T-helper 1 cell treated with Interleukin-12 subunit alpha and Interleukin-12 subunit beta and Interleukin-4 antibody, amounts not matched to agents 30 ng/mL and 1 ng/mL, for 36 hours (primary cell): ENCODE measurements around the gene PLD4. TPM values are rescaled to one million over a fixed set of nuclear protein-coding genes. Genes with fewer than 3 reads are reported as not detected.
"Not testable (repeated sequence)": the region's sequence is repeated elsewhere in the genome, so short reads cannot be mapped to it uniquely, and the experiment has no call there.

ENCODE experiments used
- intact Hi-C: fragments of 100-400 bp; cut with micrococcal nuclease; formaldehyde crosslinking; loops from one replicate; pipeline ENCODE4 v1.15.1; 2024
- total RNA-seq: library from RNA; stranded (reverse); gene quantifications from 2 replicates; pipeline ENCODE4 v1.2.3, GENCODE V29; 2022

PLD4 gene, protein sequence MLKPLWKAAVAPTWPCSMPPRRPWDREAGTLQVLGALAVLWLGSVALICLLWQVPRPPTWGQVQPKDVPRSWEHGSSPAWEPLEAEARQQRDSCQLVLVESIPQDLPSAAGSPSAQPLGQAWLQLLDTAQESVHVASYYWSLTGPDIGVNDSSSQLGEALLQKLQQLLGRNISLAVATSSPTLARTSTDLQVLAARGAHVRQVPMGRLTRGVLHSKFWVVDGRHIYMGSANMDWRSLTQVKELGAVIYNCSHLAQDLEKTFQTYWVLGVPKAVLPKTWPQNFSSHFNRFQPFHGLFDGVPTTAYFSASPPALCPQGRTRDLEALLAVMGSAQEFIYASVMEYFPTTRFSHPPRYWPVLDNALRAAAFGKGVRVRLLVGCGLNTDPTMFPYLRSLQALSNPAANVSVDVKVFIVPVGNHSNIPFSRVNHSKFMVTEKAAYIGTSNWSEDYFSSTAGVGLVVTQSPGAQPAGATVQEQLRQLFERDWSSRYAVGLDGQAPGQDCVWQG
- 0.10 and 0.20 TPM in 2 replicates for total RNA-seq

DNA sequence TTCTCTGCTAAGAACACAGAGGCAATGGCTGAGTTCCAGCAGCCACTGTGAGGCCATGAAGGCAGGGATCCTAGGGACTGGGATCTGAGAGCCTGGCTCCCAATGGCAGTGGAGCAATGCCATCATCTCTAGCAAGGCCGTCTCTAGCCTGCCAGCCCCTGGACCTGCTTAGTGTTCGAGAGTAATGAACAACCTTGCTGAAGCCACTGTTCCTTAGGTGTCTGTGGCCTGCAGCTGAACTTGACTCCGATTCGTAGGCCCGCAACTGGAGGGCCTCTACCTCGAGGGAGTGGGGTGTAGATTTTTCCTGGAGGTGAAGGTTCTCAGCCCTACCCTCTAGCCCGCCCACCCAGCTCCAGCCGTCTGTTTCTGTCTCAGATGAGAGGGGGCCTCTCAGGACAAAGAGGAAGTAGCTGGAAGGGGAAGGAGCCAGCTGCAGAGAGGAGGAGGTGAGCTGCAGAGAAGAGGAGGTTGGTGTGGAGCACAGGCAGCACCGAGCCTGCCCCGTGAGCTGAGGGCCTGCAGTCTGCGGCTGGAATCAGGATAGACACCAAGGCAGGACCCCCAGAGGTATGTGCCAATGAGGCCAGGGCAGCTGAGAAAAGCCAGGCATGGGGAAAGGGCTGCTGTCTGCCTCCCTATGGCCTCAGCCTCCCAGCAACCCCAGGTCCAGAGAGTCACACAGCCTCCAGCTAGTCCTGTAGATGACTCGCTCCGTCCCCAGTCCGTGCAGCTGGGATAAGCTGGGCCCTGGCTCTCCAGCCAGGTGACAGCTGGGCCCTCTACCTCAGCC lies at the start of gene PLD4:
PLD4 (plus strand) TSS at position 459 of the 793 bp plus-strand sequence. CDS start 2,262 bp downstream, outside the sequence.
- intact Hi-C loops, result loop anchor here (2.0 kb wide), 1 partner anchor 66 kb away; no protein-coding TSS in a partner anchor

DNA sequence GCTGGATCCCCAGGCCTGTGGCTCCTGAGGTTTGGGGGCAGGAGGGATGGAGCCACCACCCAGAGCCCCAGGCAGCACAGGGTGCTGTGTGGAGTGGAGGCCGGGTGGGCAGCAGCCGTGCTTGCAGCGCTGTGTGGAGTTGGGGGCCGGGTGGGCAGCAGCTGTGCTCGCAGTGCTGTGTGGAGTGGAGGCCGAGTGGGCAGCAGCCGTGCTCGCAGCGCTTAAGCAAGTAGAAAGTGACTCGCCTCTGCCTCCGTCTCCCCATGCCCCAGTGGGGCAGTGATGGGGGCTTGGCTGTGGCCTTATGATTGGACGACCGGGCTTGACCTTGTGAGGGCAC lies 49.3 kb upstream of the PLD4 start:
- intact Hi-C loops, result no loop called here

DNA sequence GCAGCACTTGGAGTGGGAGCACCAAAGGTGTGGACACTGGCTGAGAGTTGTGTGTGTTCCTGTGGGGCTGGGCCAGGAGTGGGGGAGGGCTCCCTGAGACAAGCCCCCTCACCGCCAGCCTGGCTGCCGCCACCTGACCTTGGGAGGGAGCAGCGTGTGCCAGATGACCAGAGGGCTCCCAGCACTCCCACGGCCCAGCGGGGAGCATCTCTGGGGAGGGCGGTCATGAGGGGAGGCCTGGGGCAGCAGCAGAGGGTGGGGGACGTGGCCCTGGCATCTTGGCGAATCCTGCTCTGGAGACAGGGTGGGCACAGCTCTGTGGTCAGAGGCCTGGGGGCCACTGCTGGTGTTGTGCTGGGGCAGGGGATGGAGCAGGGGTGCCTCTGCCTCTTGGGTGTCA lies 48.9 kb upstream of the PLD4 start:
- intact Hi-C loops, result loop anchor here (1.0 to 2.0 kb wide), 8 partner anchors 11 to 615 kb away; partner anchors contain the start of genes CEP170B, INF2, TEDC1 and ZBTB42

DNA sequence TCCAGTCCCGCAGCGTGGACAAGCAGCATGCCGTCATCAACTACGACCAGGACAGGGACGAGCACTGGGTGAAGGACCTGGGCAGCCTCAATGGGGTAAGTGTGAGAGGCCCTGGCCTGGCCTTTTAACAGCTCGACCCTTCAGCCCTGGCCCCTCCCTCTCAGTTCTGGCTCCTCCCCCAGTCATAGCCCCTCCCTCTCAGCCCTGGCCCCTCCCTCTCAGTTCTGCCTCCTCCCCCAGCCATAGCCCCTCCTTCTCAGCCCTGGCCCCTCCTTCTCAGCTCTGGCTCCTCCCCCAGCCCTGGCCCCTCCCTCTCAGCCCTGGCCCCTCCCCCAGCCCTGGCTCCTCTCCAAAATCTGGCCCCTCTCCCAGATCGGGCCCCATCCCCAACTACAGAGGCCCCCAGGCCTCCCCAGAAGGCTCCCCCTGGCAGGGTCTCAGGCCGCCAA lies 48.4 kb upstream of the PLD4 start:
- intact Hi-C loops, result loop anchor here (1.0 to 2.0 kb wide), 8 partner anchors 11 to 615 kb away; partner anchors contain the start of genes CEP170B, INF2, TEDC1 and ZBTB42

DNA sequence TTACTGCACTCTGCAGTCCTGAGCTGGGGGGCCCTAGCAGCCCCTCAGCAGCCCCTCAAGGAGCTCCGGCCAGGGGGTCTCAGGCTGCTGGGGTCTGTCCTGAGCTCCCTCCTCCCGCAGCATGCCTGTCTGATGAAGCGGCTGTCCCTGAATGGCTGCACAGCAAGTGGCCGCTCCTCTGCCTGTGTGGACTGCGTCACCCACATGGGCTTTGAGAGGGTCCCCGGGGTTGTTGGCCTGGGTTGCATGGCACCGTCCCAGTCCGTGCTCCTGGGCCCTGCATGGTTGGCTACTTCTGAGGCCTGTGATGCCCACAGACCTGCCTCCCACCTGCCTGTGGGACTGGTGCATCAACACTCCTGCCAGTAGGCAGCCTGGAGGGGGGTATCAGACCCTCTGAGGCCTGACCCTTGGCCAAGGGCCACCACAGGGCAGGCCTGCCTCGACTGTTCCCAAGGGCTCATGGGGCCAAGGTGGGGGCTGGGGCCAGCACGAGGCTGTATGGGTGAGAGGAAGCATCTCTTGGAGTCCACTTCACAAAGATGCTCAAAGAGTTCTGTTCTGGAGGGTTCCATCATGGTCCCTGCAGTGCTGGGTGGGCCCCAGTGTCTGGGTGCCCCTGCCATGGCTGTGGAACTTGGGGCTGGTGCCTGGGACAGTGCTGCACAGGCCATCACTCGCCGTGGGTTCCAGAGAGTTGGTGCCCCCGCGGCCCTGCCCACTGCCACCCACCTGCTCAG lies 47.4 kb upstream of the PLD4 start:
- intact Hi-C loops, result loop anchor here (2.0 kb wide), 2 partner anchors 76 to 614 kb away; partner anchors contain the start of genes TEDC1 and ZBTB42

DNA sequence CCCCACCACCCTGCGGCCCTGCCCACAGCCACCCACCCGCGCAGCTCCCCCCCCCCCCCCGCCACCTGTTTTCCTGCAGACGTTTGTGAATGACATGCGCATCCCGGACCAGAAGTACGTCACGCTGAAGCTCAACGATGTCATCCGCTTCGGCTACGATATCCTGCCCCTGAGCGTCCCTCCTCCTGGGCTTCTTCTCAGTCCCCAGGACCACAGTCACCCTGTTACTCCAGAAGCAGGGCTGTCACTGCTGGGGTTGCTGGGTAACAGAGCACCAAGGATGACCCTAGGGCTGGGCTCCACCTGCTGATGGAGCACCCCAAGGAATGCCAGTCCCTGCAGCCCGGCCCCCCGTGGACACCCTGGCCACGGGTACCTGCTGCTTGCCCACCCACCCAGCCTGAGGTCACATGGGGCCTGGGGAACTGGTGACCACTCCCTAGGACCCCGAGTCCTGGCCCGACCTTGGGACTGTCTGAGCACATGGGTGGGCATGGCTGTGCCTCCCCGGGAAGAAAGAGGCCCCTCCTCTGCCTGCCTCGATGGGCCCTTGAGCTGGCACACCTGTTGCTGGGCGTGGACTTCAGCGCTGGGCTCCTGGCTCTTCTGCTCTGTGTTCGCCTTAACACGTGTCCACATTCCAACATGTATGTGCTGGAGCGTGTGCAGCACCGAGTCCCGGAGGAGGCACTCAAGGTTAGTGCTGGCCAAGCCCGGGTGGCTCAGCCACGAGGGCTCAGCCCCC lies 46.7 kb upstream of the PLD4 start:
- intact Hi-C loops, result loop anchor here (2.0 kb wide), 2 partner anchors 77 to 613 kb away; partner anchors contain the start of genes TEDC1 and ZBTB42

DNA sequence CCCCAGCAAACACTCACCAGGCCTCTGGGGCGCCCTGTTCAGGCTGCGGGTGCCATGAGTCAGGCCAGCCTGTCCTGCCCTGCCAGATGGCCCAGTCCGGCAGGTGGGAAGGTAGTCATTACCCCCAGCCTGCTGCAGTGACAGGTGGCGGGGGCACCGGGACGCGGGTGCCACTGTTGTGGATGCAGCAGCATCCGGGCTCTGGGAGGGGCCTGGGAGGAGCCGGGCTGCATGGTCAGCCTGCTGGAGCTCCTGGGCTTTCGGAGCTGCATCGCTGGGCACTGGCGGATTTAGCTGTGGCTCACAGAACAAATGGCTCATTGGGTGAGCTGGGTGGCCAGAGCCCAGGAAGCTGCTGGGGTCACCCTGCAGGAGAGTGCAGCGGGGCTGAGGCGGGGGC lies 46.1 kb upstream of the PLD4 start:
- intact Hi-C loops, result no loop called here

DNA sequence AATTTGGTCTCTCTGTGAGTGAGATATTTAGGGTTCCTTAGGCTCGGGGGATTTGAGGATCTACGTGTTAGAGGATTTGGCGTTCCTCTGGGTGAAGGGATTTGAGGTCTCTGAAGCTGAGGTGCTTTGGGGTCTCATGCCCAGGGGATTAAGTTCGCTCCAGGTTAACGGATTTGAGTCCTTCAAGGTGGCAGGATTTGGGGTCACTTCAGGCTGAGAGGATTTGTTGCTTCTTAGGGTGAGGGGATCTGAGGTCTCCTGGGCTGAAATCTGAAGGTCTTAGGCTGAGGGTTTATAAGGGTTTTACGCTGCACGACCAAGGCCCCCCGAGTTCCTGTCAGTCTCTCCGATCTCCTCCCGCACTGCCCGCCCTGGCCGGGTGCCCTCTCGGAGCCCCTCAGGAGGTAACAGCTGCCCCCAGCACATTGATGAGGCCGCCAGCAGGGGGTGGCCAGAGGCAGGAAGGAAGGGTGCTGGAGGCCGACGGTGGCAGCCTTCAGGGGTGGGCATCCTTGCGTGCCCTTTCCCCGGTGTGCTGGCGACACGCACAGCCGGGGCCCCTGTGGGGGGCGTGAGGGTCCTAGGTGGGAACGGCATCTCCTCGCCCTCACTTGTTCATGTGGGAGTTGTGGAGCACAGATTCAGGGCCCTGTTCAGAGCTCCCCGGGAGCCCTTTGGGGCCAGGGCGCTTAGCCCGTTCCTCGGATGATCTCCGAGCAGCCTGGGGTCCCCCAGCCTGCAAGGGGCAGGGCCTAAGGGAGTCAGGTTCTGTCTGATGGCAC lies 45.3 kb upstream of the PLD4 start:
- intact Hi-C loops, result no loop called here

DNA sequence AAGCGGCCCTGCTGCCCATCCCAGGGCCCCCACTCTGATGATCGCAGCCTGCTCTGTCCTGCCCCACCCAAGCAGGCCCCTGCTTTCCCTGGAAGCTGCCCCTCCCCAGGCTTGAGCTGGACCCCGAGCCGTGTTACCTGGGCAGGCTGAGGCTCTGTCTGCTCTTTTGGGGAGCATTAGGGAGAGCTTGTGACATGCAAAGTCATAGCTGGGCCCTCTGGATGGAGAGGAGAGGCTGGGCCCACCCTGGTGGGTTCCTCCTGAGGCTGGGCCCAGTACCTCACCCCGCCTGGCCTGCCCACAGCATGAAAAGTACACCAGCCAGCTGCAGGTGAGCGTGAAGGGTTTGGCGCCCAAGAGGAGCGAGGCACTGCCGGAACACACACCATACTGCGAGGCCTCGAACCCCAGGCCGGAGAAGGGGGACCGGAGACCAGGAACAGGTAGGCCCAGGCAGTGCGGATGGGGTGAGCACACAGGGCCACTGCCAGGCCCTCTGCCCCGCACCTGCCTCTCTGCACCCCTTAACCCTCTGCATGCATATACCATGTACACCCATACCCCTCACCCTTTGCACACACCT lies 44.6 kb upstream of the PLD4 start:
- intact Hi-C loops, result no loop called here

DNA sequence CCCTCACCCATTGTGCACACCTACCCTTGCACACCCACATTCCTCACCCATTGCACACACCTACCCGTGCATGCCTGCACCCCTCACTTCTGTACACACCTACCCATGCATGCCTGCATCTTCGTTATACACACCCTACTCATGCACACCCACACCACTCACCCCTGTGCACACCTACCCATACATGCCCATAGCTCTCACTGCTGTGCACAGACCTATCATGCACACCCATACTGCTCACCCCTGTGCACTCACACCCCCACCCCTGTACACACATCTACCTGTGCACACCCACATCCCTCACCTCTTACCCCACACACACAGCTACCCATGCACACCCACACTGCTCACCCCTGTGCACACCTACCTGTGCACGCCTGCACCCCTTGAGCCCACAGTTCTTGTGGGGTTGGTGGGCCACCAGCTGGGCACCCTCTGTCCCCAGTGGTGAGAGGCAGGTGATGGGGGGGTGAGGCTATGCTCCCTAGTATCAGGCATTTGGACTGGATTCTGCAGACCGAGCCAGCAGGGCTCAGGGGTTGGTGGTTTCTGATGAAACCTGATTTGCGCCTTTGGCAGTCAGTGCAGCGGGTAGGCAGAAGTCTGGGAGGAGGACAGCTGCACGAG lies 44.0 kb upstream of the PLD4 start:
- intact Hi-C loops, result no loop called here

DNA sequence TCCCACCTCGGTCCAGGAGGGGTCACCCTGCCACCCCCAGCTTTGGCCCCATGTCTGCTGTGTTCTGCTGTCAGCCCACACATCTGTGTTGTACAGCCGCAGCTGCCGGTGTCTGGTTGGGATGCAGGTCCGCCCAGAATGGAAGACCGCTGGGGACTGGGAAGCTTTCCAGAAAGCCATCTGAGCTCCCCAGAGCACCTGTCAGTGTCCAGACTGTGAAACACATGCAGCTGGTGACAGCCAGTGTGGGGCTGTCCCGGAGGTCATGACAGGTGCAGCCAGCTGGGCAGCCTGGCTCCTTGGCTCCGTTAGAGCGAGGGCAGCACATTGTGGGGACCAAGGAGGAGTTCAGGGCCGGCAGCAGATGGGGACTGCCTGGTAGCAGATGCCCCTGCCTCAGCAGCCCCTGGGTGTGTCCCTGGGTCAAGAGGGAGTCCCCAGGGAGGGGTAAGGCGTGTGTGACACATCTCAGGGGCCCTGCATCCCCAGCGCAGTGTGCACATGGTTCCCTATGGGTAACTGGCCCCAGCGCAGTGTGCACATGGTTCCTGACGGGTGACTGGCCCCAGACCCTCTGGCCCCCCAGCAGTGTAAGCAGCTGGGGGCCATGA lies 43.2 kb upstream of the PLD4 start:
- intact Hi-C loops, result no loop called here

DNA sequence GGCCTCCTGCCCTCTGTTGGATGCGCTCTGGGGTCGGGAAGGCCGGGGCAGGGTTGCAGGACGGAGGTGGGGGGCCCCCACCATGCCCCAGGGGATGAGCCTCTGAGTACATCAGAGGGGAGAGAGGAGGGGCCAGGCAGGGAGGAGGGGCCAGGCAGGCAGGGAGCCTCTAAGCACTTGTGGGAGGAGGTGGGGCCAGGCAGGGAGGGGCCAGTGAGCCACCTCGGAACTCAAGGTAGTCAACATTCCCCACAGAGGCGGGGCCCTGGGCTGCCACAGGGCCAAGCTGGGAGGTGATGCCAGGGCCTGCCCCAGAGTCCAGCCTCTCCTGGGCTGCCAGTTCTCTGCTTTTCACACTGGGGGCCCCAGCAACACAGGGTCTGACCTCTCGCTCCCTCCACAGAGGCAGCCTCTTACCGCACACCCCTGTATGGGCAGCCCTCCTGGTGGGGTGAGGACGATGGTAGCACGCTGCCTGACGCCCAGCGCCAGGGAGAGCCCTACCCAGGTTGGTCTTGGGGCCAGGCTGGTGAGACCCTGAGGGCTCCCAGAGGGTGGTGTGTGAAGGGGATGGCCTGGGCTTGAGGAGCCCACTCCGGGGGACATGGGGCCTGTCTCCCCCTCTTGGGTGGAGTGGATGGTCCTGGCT lies 42.2 kb upstream of the PLD4 start:
- intact Hi-C loops, result no loop called here

DNA sequence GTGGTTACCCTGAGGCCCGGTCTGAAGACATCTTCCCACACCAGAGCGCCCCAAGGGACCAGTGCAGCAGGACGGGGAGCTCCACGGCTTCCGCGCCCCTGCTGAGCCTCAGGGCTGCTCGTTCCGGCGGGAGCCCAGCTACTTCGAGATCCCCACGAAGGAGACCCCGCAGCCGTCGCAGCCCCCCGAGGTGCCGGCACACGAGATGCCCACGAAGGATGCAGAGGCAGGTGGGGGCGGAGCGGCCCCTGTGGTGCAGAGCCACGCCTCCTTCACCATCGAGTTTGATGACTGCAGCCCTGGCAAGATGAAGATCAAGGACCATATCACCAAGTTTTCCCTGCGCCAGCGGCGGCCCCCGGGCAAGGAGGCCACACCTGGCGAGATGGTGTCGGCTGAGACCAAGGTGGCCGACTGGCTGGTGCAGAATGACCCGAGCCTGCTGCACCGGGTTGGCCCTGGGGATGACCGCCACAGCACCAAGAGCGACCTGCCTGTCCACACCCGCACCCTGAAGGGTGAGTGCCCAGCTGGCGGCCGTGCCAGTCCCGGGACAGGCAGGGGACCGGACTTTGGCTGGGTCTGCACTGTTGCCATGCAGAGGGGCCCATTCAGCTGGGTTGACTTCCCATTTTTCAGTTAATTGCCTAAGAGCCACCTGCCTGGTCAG lies 41.6 kb upstream of the PLD4 start:
- intact Hi-C loops, result no loop called here

DNA sequence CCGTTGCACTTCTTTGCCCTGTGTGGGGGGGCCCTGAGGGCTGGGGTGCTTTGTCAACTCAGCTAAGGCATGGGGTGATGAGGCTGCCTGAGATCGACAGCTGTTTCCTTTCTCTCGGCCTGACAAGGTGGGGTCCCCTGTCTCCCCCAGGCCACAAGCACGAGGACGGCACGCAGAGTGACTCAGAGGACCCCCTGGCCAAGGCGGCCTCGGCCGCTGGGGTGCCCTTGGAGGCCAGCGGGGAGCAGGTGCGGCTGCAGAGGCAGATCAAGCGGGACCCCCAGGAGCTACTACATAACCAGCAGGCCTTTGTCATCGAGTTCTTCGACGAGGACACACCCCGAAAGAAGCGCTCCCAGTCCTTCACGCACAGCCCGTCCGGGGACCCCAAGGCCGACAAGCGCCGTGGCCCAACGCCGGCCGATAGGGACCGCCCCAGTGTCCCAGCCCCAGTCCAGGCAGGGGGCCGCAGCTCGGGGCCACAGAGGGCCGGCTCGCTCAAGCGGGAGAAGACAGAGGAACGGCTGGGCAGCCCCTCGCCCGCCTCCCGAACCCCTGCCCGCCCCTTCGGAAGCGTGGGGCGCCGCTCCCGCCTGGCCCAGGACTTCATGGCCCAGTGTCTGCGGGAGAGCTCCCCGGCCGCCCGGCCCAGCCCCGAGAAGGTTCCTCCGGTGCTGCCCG lies 40.9 kb upstream of the PLD4 start:
- intact Hi-C loops, result no loop called here

DNA sequence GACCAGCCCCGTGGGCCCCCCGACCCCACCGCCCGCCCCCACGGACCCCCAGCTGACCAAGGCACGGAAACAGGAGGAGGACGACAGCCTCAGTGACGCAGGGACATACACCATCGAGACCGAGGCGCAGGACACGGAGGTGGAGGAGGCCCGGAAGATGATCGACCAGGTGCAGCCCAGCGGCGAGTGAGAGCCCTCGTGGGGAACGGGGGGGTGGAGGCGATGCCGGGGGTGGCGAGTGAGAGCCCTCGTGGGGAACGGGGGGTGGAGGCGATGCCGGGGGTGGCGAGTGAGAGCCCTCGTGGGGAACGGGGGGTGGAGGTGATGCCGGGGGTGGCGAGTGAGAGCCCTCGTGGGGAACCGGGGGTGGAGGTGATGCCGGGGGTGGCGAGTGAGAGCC lies 40.3 kb upstream of the PLD4 start:
- intact Hi-C loops, result not testable (repeated sequence)

DNA sequence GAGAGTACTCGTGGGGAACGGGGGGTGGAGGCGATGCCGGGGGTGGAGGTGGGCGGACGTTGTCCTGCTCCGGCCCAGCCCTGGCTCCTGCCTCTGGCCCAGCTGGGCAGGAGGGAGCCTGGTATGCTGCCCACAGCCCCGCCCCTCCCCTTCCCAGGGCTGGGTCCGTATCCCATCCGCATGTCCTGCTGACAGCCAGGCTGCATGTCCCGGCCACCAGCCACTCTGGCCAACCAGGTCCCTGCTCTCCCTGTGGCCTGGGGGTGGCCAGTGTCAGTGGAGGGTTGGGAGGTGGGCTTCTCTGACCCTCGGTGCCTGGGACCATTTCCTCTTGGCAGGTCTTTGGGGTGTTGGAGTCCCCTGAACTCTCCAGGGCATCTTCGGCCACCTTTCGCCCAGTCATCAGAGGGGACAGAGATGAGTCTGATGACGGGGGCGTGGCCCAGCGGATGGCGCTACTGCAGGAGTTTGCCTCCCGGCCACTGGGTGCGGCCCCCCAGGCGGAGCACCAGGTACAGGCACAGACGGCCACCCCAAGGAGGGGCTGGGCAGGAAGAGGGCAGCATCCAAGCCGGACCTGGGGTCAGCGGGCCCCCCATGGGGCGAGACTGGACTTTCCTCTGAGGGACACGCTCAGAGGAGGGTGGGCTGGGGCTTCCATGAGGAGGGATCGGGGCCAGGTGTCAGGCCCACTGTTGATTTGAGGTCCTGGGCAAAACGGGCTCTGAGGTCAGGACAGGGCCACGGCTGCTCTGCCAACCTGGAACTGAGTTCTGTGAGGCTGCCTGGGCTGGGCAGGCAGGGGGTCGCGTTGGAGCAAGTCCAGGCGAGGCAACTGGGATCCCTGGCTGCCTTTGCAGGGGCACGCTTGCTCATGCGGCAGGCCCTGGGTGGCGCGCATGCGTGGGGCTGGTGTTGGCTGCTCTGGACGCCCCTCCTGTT lies 39.4 kb upstream of the PLD4 start:
- intact Hi-C loops, result no loop called here
